Progenitor cell of endocrine pancreas (in vitro differentiated cells): ENCODE data around the gene ZNF197. TPM values are rescaled to one million over a fixed set of nuclear protein-coding genes. Genes with fewer than 3 reads are reported as not detected.

Experiments used
- DNase-seq: peaks from one replicate; pipeline ENCODE4 v3.0.0; 2021; ENCODE audit warnings: low spot score; ENCODE audit not compliant: unreplicated experiment
- H3K27ac Mint-ChIP-seq: 2 replicates; pipeline ENCODE4 v1.8.0; 2021; ENCODE audit warnings: mild to moderate bottlenecking, moderate library complexity, mixed read lengths
- H3K27me3 Mint-ChIP-seq: 2 replicates; pipeline ENCODE4 v1.8.0; 2021; ENCODE audit warnings: mixed read lengths
- H3K36me3 Mint-ChIP-seq: 2 replicates; pipeline ENCODE4 v1.8.0; 2022; ENCODE audit warnings: mixed read lengths; ENCODE audit not compliant: insufficient read depth
- H3K4me1 Mint-ChIP-seq: 2 replicates; pipeline ENCODE4 v1.8.0; 2021; ENCODE audit warnings: low read depth, mixed read lengths
- H3K4me3 Mint-ChIP-seq: 2 replicates; pipeline ENCODE4 v1.8.0; 2021; ENCODE audit warnings: low read depth, mild to moderate bottlenecking, moderate library complexity, mixed read lengths
- H3K9me3 Mint-ChIP-seq: 2 replicates; pipeline ENCODE4 v1.8.0; 2021; ENCODE audit warnings: low read depth, mixed read lengths
- CTCF ChIP-seq: fragments of 200-600 bp; sonication (generic); IDR thresholded peaks from one replicate; pipeline ENCODE4 v1.5.0; 2021; ENCODE audit warnings: antibody characterized with exemption, mild to moderate bottlenecking; ENCODE audit not compliant: unreplicated experiment
- total RNA-seq: library from RNA; stranded (reverse); gene quantifications from 2 replicates; pipeline ENCODE4 v1.2.1, GENCODE V29; 2021

ZNF197 gene
- total RNA-seq, 1 donor from 2014 or later: 34.1 TPM

GRCh38 chr3:44649709-44650108 is 24.9 kb downstream of the ZNF197 start:
- H3K36me3 Mint-ChIP-seq: peaks cover 53% of the 10 kb centered on the region
- no peak for DNase-seq
- TF ChIP-seq CTCF: no peak
- H3K27ac Mint-ChIP-seq: no peak overlapping the region
- peaks cover 17% of the 10 kb centered on the region for H3K9me3 Mint-ChIP-seq
- peak overlapping the region; percentile 10 for H3K4me3 Mint-ChIP-seq
- H3K4me1 Mint-ChIP-seq: peaks cover 12% of the 10 kb centered on the region
- no peaks in the 10 kb centered on the region for H3K27me3 Mint-ChIP-seq

GRCh38 chr3:44654039-44654438 is 29.2 kb downstream of the ZNF197 start:
- H3K27me3 Mint-ChIP-seq: no peaks in the 10 kb centered on the region
- DNase-seq: no peak
- H3K4me1 Mint-ChIP-seq: peaks cover 5% of the 10 kb centered on the region
- H3K36me3 Mint-ChIP-seq: peaks cover 67% of the 10 kb centered on the region
- H3K9me3 Mint-ChIP-seq: peaks cover 27% of the 10 kb centered on the region
- TF ChIP-seq CTCF: no peak
- no peak overlapping the region for H3K4me3 Mint-ChIP-seq
- no peak overlapping the region for H3K27ac Mint-ChIP-seq

DNA sequence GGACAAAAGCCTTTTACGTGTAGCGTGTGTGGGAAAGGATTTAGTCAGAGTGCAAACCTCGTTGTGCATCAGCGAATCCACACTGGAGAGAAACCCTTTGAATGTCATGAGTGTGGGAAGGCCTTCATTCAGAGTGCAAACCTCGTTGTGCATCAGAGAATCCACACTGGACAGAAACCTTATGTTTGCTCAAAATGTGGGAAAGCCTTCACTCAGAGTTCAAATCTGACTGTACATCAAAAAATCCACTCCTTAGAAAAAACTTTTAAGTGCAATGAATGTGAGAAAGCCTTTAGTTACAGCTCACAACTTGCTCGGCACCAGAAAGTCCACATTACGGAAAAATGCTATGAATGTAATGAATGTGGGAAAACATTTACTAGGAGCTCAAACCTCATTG is 34.2 kb downstream of the ZNF197 start:
- no peak for DNase-seq
- Mint-ChIP-seq H3K36me3 (peaks cover 79% of the 10 kb centered on the region), H3K27ac (no peak overlapping the region), H3K27me3 (no peaks in the 10 kb centered on the region), H3K4me3 (no peak overlapping the region), H3K4me1 (no peaks in the 10 kb centered on the region), H3K9me3 (peaks cover 42% of the 10 kb centered on the region)
- no peak for TF ChIP-seq CTCF

GRCh38 chr3:44659434-44659833 is 34.6 kb downstream of the ZNF197 start:
- DNase-seq: no peak
- peaks cover 75% of the 10 kb centered on the region for H3K36me3 Mint-ChIP-seq
- no peak for TF ChIP-seq CTCF
- H3K9me3 Mint-ChIP-seq: peaks cover 42% of the 10 kb centered on the region
- H3K4me3 Mint-ChIP-seq: no peak overlapping the region
- no peak overlapping the region for H3K27ac Mint-ChIP-seq
- no peaks in the 10 kb centered on the region for H3K4me1 Mint-ChIP-seq
- no peaks in the 10 kb centered on the region for H3K27me3 Mint-ChIP-seq

- H3K4me1 Mint-ChIP-seq: no peaks in the 10 kb centered on the region
- no peaks in the 10 kb centered on the region for H3K27me3 Mint-ChIP-seq
- no peak overlapping the region for H3K27ac Mint-ChIP-seq
- TF ChIP-seq CTCF: peak; percentile 19
- DNase-seq: no peak
- H3K4me3 Mint-ChIP-seq: no peak overlapping the region
- H3K9me3 Mint-ChIP-seq: peaks cover 41% of the 10 kb centered on the region
- peaks cover 71% of the 10 kb centered on the region for H3K36me3 Mint-ChIP-seq
Observed at GRCh38 chr3:44661189-44661588, 36.4 kb downstream of the ZNF197 start.

DNA sequence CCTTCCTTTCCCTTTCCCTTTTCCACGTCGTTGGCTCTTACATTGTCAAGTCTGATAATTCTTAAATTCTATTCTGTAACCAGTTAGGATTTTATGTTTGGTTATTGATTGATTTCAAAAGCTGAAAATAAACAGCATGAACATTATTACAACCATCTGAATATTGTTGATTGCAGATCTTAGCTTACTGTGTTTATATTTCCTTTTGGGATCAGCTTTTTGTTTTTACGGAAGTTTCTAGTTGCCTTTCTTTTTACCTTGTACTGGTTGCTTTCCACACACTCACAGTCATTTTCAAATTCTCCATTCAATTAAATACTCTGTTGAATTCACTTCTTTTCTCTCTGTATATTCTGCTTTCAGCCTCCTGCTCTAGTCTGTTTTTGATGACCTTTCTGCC is 40.3 kb downstream of the ZNF197 start:
- no peak for TF ChIP-seq CTCF
- Mint-ChIP-seq H3K27ac (no peak overlapping the region), H3K9me3 (peaks cover 13% of the 10 kb centered on the region), H3K27me3 (no peaks in the 10 kb centered on the region), H3K4me1 (no peaks in the 10 kb centered on the region), H3K4me3 (no peak overlapping the region), H3K36me3 (peaks cover 32% of the 10 kb centered on the region)
- DNase-seq: no peak
